HepG2 (cell line): ENCODE measurements around the gene DMXL2.

ENCODE experiments used
- EP300 ChIP-seq, 3 experiments: sonication (generic) in 1 of 3; formaldehyde crosslinking in 1 of 3; IDR thresholded peaks; 2 replicates each; pipeline versions ENCODE4 v1.5.1 to v1.6.1; 2011 to 2020; ENCODE audit warnings: low read depth in 2 of 3, low read length in 2 of 3, borderline replicate concordance in 1 of 3, improper control_type of control experiment in 1 of 3, mild to moderate bottlenecking in 1 of 3, missing genetic modification reagents in 1 of 3, moderate library complexity in 1 of 3
- FOXP1 ChIP-seq, 2 experiments: fragments of 450-650 bp in 1 of 2; IDR thresholded peaks; 2 replicates each; pipeline ENCODE4 v1.6.1; 2017 to 2018; ENCODE audit warnings: antibody characterized with exemption in 1 of 2
- GLI4 ChIP-seq: sonication (generic); formaldehyde crosslinking; IDR thresholded peaks from 2 replicates; pipeline ENCODE4 v1.5.1; 2020; ENCODE audit warnings: missing genetic modification reagents, mild to moderate bottlenecking, moderate library complexity, borderline replicate concordance
- JUND ChIP-seq: sonication (generic); formaldehyde crosslinking; IDR thresholded peaks from 2 replicates; pipeline ENCODE4 v1.8.0; 2022; ENCODE audit warnings: mild to moderate bottlenecking, missing genetic modification reagents
- NR2C2 ChIP-seq: sonication (generic); formaldehyde crosslinking; IDR thresholded peaks from 2 replicates; pipeline ENCODE4 v1.4.0; 2020; ENCODE audit warnings: missing genetic modification reagents, mild to moderate bottlenecking, moderate library complexity, borderline replicate concordance
- REPIN1 ChIP-seq: sonication (generic); formaldehyde crosslinking; IDR thresholded peaks from 2 replicates; pipeline ENCODE4 v1.8.0; 2022; ENCODE audit warnings: missing genetic modification reagents, low read depth, mild to moderate bottlenecking, borderline replicate concordance
- RFX1 ChIP-seq: fragments of 450-650 bp; IDR thresholded peaks from 2 replicates; pipeline ENCODE4 v1.6.1; 2017
- ZNF850 ChIP-seq: sonication (generic); formaldehyde crosslinking; conservative IDR thresholded peaks from 2 replicates; pipeline ENCODE4 v1.9.0; 2021; ENCODE audit warnings: mild to moderate bottlenecking, missing genetic modification reagents
- TF ChIP-seq, protein P1 (sequence below): sonication (generic); formaldehyde crosslinking; IDR thresholded peaks from 2 replicates; pipeline ENCODE4 v1.5.0; 2020; ENCODE audit warnings: mild to moderate bottlenecking, missing genetic modification reagents, moderate library complexity
- TF ChIP-seq, protein P2 (sequence below), 2 experiments: IDR thresholded peaks; 2 replicates each; pipeline ENCODE4 v1.6.1; 2011 to 2012; ENCODE audit warnings: low read length in 2 of 2, borderline replicate concordance in 1 of 2, low read depth in 1 of 2, mild to moderate bottlenecking in 1 of 2, moderate library complexity in 1 of 2
- TF ChIP-seq, protein P3 (sequence below): sonication (generic); formaldehyde crosslinking; IDR thresholded peaks from 2 replicates; pipeline ENCODE4 v1.4.0; 2020; ENCODE audit warnings: mild to moderate bottlenecking, missing genetic modification reagents
- TF ChIP-seq, protein P4 (sequence below): sonication (generic); formaldehyde crosslinking; IDR thresholded peaks from 2 replicates; pipeline ENCODE4 v1.5.1; 2020; ENCODE audit warnings: missing genetic modification reagents, mild to moderate bottlenecking, borderline replicate concordance

DNA sequence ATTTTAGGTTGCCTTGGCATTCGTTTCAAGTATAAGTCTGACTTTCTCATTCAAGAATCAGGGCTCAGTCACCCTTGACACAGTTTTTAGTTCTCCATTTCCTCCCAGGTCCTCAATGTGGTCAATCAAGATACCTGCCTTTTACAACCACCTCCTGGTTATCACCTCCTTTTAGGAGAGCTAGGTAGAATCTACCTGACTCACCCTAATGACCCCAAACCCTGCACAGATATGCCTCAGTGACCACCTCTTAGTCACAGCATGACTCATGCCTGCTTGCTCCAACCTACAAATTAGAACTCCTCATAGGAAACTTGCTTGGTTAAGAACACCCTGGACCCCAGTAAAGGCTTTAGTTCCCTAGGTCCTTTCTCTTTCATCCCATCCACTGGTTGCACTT lies 22.5 kb downstream of the DMXL2 start:
- TF ChIP-seq, protein P1, sequence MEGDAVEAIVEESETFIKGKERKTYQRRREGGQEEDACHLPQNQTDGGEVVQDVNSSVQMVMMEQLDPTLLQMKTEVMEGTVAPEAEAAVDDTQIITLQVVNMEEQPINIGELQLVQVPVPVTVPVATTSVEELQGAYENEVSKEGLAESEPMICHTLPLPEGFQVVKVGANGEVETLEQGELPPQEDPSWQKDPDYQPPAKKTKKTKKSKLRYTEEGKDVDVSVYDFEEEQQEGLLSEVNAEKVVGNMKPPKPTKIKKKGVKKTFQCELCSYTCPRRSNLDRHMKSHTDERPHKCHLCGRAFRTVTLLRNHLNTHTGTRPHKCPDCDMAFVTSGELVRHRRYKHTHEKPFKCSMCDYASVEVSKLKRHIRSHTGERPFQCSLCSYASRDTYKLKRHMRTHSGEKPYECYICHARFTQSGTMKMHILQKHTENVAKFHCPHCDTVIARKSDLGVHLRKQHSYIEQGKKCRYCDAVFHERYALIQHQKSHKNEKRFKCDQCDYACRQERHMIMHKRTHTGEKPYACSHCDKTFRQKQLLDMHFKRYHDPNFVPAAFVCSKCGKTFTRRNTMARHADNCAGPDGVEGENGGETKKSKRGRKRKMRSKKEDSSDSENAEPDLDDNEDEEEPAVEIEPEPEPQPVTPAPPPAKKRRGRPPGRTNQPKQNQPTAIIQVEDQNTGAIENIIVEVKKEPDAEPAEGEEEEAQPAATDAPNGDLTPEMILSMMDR, result no peak
- TF ChIP-seq FOXP1 (IDR thresholded peaks at IDR 0.05), result no peak
- no peak for TF ChIP-seq FOXP1 (CRISPR knock-in tag; IDR thresholded peaks at IDR 0.05)
- TF ChIP-seq, protein P2, sequence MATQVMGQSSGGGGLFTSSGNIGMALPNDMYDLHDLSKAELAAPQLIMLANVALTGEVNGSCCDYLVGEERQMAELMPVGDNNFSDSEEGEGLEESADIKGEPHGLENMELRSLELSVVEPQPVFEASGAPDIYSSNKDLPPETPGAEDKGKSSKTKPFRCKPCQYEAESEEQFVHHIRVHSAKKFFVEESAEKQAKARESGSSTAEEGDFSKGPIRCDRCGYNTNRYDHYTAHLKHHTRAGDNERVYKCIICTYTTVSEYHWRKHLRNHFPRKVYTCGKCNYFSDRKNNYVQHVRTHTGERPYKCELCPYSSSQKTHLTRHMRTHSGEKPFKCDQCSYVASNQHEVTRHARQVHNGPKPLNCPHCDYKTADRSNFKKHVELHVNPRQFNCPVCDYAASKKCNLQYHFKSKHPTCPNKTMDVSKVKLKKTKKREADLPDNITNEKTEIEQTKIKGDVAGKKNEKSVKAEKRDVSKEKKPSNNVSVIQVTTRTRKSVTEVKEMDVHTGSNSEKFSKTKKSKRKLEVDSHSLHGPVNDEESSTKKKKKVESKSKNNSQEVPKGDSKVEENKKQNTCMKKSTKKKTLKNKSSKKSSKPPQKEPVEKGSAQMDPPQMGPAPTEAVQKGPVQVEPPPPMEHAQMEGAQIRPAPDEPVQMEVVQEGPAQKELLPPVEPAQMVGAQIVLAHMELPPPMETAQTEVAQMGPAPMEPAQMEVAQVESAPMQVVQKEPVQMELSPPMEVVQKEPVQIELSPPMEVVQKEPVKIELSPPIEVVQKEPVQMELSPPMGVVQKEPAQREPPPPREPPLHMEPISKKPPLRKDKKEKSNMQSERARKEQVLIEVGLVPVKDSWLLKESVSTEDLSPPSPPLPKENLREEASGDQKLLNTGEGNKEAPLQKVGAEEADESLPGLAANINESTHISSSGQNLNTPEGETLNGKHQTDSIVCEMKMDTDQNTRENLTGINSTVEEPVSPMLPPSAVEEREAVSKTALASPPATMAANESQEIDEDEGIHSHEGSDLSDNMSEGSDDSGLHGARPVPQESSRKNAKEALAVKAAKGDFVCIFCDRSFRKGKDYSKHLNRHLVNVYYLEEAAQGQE (IDR thresholded peaks at IDR 0.05; ENCODE audit: borderline replicate concordance in 1 of 2, low read depth in 1 of 2, low read length in 2 of 2), result no peak
- no peak for TF ChIP-seq RFX1
- TF ChIP-seq ZNF850 (CRISPR knock-in tag), result no peak
- no peak for TF ChIP-seq JUND (CRISPR knock-in tag)
- TF ChIP-seq, protein P3, sequence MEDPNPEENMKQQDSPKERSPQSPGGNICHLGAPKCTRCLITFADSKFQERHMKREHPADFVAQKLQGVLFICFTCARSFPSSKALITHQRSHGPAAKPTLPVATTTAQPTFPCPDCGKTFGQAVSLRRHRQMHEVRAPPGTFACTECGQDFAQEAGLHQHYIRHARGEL (CRISPR knock-in tag), result no peak
- no peak for TF ChIP-seq REPIN1 (CRISPR knock-in tag)
- TF ChIP-seq EP300 (IDR thresholded peaks at IDR 0.05; ENCODE audit: low read depth in 2 of 2, low read length in 2 of 2), result no peak
- no peak for TF ChIP-seq EP300 (CRISPR knock-in tag; IDR thresholded peaks at IDR 0.05; ENCODE audit: borderline replicate concordance)
- TF ChIP-seq, protein P4, sequence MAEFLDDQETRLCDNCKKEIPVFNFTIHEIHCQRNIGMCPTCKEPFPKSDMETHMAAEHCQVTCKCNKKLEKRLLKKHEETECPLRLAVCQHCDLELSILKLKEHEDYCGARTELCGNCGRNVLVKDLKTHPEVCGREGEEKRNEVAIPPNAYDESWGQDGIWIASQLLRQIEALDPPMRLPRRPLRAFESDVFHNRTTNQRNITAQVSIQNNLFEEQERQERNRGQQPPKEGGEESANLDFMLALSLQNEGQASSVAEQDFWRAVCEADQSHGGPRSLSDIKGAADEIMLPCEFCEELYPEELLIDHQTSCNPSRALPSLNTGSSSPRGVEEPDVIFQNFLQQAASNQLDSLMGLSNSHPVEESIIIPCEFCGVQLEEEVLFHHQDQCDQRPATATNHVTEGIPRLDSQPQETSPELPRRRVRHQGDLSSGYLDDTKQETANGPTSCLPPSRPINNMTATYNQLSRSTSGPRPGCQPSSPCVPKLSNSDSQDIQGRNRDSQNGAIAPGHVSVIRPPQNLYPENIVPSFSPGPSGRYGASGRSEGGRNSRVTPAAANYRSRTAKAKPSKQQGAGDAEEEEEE, result no peak
- TF ChIP-seq NR2C2, result no peak
- no peak for TF ChIP-seq GLI4
